ENCODE results near the gene MAMLD1. TPM values are rescaled to one million over a fixed set of nuclear protein-coding genes. Genes with fewer than 3 reads are reported as not detected.

MAMLD1 gene
- total and polyA plus RNA-seq, 2 of the 8 experiments (the other 6 are each of a cell fraction or from before 2014, with no cell fraction given), result 0.09 to 0.26 TPM

DNA sequence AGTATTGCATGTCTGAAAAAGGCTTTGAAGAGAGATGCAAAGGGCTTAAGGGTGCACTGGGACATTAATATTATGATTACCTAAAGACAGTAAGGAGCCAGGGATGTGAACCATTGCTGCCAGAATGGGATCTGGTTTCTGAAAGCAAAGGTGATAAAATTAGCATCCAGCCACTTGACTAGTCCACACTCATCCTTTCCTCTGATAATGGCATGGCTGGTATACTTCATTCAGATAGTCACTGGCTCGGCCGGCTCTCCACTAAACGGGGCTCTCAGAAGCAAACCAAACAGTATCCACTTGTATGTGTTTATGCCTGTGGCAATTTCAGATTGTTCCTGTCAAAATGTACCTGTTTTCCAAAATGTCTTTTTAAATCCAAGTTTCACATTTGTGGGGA, 46.4 kb downstream of the MAMLD1 start:
- ChIA-PET POLR2A (ENCODE audit: partially characterized antibody) (no interaction called here), CTCF (ENCODE audit: partially characterized antibody) (no interaction called here)
- H2BK15ac ChIP-seq (ENCODE audit: low read length), result no peak overlapping the region
- H3K23ac ChIP-seq (ENCODE audit: insufficient read length), result no peak overlapping the region
- H2AK5ac ChIP-seq (ENCODE audit: low read depth, low read length), result no peak overlapping the region
- H3K56ac ChIP-seq (replicated peaks; ENCODE audit: insufficient read length, low read depth, low read length), result no peak overlapping the region
- H3K4me2 ChIP-seq (ENCODE audit: insufficient read depth in 1 of 2, low read depth in 2 of 2, low read length in 2 of 2), result no peak overlapping the region
- 86% methylated on average over 3 of the region's 3 CpGs; no CpG with 5 or more reads in 1 of the 2 experiments for WGBS, 2 experiments (ENCODE audit: extremely low coverage in 1 of 2, insufficient coverage in 1 of 2, insufficient read length in 1 of 2, insufficient replicate concordance in 2 of 2, low coverage in 1 of 2, low lambda C conversion rate in 2 of 2, missing lambda C conversion rate in 1 of 2)
- H3K79me1 ChIP-seq (ENCODE audit: low read depth, low read length), result no peaks in the 10 kb centered on the region
- H2BK12ac ChIP-seq (ENCODE audit: low read depth, low read length), result no peak overlapping the region
- no peak overlapping the region for H4K91ac ChIP-seq (replicated peaks; ENCODE audit: insufficient read length, low read length)
- no peak overlapping the region for H4K8ac ChIP-seq (ENCODE audit: extremely low read depth, insufficient read depth, low read length)
- no peaks in the 10 kb centered on the region for H3K79me2 ChIP-seq (ENCODE audit: control insufficient read depth in 1 of 2, insufficient read depth in 2 of 2, low read length in 2 of 2)
- no peaks in the 10 kb centered on the region; a peak in 1 of 7 replicates for H3K27me3 ChIP-seq (replicated peaks in 1 of 4; ENCODE audit: control insufficient read depth in 3 of 4, extremely low read depth in 1 of 4, insufficient read depth in 3 of 4, low read length in 3 of 4)
- H3K9ac ChIP-seq (replicated peaks in 1 of 4; ENCODE audit: extremely low read depth in 1 of 4, low read depth in 3 of 4, low read length in 3 of 4), result no peak overlapping the region
- H3K23me2 ChIP-seq (ENCODE audit: low read depth, low read length), result no peaks in the 10 kb centered on the region
- peaks cover 0 to 3% (median 0%) of the 10 kb centered on the region in 4 experiments; a peak in 1 of 7 replicates for H3K4me1 ChIP-seq (replicated peaks in 1 of 4; ENCODE audit: control insufficient read depth in 3 of 4, insufficient read depth in 4 of 4, low read length in 3 of 4)
- H3K4ac ChIP-seq (replicated peaks; ENCODE audit: insufficient read length, low read depth, low read length), result no peak overlapping the region
- no peak overlapping the region for H2AFZ ChIP-seq (ENCODE audit: low read length)
- H3K4me3 ChIP-seq (ENCODE audit: extremely low read depth in 1 of 4, insufficient read depth in 2 of 4, low read depth in 3 of 4, low read length in 4 of 4), result no peak overlapping the region
- TF ChIP-seq CBX5 (IDR thresholded peaks at IDR 0.05; ENCODE audit: low read depth, low read length), result no peak
- no peak for TF ChIP-seq SUZ12 (IDR thresholded peaks at IDR 0.05; ENCODE audit: low read length)
- no peak for TF ChIP-seq SP1 (IDR thresholded peaks at IDR 0.05; ENCODE audit: low read depth, low read length)
- TF ChIP-seq HDAC2 (IDR thresholded peaks at IDR 0.05; ENCODE audit: borderline replicate concordance in 1 of 2, low read depth in 2 of 2, low read length in 2 of 2), result no peak
- no peak for TF ChIP-seq MAFK (IDR thresholded peaks at IDR 0.05; ENCODE audit: low read depth, low read length)
- TF ChIP-seq BRCA1 (IDR thresholded peaks at IDR 0.05; ENCODE audit: low read depth, low read length), result no peak
- H2BK120ac ChIP-seq (replicated peaks; ENCODE audit: low read depth, low read length), result no peak overlapping the region
- no peak overlapping the region for H3K27ac ChIP-seq (ENCODE audit: low read depth, low read length)
- H4K20me1 ChIP-seq (replicated peaks in 1 of 2; ENCODE audit: control insufficient read depth in 1 of 2, insufficient read depth in 2 of 2, low read length in 2 of 2), result no peaks in the 10 kb centered on the region
- no peak overlapping the region for H2BK20ac ChIP-seq (ENCODE audit: low read length)
- H3K9me3 ChIP-seq (ENCODE audit: insufficient read depth in 2 of 2, low read depth in 1 of 2, low read length in 1 of 2), result no peaks in the 10 kb centered on the region
- H2BK5ac ChIP-seq (ENCODE audit: low read depth, low read length), result no peak overlapping the region
- FAIRE-seq (no peak), DNase-seq (ENCODE audit: low read depth in 1 of 2, low spot score in 2 of 2) (no peak)
- no peak overlapping the region for H3K18ac ChIP-seq (ENCODE audit: extremely low read depth, low read length)
- no peak overlapping the region for H3K14ac ChIP-seq (ENCODE audit: insufficient read length)
- no peaks in the 10 kb centered on the region for H3K36me3 ChIP-seq (ENCODE audit: control insufficient read depth in 2 of 4, insufficient read depth in 4 of 4, low read length in 3 of 4)
- no peak overlapping the region for H4K5ac ChIP-seq (ENCODE audit: insufficient read length, low read depth, low read length)
